ENCODE data around the gene ROPN1L.

ROPN1L gene

DNA sequence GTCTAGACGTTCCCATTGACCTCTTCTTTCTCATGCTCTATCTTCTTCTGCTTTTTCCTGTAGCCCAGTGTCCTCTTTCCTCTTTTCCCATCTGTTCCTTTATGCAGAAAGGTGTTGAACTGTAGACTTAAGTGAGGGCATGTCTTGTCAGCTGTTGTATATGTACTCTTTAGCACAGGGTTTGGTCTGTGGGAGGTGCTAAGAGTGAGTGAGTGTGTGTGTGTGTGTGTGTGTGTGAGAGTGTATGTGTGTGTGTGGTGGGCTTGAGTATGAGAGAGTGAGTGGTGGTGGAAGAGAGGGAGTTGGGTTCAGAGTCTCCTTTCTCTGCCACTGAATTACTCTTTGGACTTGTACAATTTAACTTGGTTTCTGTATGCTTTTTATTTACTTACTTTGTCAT, 10.3 kb upstream of the ROPN1L start:
- DNase-seq: no peak

DNA sequence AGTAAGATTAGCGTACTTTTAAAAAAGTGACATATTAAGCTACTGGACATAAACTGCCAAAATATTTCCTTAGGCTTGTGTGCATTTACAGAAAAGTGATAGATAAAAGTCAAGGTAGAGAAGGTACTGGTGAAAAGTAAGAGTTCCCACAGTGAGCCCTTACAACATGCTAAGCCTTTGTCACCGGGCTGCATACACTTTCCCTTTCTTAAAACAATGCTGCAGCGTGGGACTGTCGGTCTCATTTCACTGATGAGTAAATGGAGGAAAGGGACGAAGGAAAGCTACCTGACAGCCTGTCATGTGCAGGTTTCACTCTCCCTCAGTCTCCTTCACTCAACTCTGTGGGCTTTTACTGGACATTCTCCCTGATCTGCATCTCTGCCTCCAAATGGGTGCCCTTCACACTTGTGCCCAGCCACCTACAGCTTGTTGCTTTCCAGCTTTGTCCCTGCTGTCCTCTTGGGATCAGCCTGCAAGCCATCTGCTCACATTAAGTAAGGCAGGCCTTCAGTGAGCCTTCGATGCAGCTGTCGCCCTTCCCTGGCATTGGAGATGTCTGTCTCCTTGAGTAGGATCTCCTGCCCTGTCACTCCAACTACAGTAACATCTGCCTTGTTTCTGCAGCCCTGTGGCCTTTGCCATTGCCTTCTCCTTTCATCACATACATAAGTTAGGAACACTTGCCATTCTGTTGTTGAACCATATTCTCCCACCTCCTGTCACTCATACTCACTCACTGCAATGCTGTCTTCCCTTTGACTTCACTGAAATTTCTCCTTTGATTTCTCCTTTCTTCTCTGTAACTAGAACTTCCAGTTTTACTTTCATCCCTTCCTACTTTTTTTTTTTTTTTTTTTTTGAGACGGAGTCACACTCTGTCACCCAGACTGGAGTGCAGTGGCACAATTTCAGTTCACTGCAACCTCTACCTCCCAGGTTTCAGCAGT, 9.3 kb upstream of the ROPN1L start:
- DNase-seq: no peak

DNA sequence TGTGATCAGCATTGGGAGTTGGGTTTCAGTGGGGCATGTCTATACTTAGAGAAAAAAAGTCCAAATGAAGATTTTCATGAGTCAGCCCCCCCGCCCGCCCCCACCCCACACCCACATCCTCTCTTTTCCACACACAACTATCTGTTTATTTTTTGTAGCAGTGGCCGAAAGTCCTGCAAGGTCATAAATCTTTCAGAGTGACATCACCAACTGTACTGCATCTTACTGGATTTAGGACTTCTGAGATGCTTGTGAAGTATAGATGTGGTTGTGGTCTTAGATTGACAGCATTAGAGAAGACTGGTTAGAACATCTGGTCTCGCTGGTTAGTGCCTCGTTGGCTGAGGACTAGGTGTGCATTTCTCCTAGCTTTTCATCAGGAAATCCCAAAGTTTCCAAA, 7.3 kb upstream of the ROPN1L start:
- DNase-seq: no peak

DNA sequence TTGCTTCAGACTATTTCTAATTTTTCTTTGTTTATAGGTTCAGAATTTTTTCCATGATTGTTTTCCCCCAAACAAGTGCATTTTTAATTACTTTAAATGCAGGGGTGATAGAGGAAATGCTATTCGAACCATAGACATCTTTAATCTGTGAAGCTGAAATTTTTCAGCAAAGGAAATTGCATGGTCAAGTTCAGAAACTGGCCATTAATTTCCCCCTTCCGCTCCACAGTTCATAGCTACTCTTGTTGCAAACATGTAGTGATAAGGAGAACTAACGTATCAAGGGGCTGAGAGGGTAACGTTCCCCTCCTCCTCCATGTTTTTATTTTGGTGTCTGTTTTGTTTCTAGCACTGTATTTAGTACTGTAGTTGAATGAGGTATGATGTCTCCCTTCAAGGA, 3.4 kb upstream of the ROPN1L start:
- no peak for DNase-seq

DNA sequence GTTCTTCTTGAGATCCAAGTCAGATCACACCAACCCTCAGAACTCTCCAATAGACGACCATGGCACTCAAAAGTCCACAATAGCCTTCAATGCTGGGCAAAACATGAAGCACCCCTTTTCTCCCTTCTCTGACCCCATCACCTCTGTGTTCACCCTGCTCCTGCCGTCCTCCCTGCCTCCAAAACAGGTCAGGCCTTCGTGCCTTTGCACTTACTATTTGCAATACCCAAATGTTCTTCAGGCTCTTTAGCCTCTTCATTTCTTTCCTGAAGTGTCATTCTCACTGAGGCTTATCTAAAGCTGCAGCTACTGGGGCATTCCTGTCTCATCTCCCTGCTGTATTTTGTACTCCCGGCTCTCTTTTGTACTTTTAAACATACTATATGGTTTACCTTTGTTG, 2.0 kb upstream of the ROPN1L start:
- DNase-seq: no peak

DNA sequence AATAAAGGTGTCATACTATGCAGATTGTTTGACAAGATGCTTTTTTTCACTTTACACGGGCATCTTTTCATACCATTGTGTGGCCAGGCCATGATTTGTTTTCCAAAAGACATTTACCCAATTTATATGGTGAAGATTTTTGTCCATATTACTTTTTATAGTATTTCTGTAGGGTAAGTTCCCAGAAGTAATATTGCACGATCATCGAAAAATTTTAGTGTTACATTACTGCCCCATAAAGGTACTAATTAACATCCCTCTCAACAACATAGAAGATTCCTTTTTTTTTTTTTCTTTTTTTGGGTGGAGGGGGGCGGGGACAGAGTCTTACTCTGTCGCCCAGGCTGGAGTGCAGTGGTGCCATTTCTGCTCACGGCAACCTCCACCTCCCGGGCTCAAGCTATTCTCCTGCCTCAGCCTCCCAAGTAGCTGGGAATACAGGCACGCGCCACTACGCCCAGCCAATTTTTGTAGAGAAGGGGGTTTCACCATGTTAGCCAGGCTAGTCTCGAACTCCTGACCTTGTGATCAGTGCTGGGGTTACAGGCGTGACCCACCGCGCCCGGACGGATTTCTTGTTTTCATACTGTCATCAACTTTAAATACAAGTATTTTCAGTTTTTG, 1.2 kb upstream of the ROPN1L start:
- no peak for DNase-seq

DNA sequence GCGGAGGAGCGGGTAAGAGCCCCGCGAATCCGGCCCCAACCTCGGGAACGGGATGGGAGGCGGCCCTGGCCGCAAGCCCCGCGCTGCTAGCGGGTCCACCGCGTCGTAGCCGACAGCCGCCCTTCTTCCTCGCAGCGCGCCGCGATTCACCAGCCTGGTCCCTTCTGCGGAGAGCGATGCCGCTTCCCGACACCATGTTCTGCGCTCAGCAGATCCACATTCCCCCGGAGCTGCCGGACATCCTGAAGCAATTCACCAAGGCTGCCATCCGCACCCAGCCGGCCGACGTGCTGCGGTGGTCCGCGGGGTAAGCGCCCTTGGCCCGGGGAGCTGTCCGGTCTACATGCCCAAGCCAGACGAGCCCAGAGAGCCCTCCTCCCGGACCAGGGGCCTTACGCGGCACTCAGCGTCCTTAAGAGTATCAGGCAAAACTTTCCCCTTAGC, 335 bp downstream of the ROPN1L start:
- no peak for DNase-seq

DNA sequence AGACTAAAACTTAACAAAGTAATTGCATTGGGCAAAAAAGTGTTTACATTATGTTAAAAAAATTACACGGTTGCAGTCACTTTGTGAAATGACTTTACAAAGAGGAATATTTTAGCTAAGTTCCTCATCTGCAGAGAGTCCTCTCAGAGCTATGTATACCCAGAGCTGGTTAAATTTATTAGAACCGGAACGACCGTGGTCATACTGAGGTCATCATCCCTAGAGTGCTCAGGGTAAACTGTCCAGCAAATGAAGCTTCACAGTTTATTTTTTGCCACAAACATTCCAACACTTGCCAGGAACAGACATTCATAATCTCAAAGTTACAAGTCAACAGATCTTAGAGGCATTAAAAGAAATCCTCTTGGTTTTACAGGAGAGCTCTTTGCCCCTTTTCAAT, 897 bp downstream of the ROPN1L start:
- no peak for DNase-seq

DNA sequence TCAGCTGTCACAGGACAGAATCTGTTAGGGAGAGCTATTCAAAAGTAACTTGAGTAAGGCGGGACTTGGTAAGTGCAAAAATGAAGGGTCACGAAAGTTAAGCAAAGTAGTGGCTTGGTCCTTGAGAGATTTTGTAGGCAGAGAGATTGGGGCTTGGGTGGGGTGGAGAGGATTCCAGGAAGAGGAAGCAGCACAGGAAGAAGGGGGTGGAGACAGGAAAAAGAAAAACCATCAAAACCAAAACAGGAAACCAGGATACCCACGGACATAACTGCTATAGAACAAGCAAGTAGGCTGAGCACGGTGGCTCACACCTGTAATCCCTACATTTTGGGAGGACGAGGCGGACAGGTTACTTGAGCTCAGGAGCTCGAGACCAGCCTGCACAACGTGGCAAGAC, 3.7 kb downstream of the ROPN1L start:
- DNase-seq: no peak

DNA sequence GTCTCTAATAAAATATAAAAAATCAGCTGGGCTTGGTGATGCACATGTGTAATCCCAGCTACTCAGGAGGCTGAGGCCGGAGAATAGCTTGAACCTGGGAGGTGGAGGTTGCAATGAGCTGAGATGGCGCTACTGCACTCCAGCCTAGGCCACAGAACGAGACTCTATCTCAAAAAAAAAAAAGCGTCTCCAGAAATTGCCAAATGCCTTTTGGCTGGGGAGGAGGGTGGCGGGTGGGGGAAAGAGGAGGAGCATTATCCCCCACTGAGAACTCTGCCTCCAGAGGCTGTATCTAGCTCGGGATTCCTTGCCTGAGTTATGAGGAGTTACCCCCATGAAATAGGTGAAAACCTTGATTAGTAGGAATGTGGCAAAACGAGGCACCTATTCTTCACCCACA, 4.8 kb downstream of the ROPN1L start:
- DNase-seq: no peak

DNA sequence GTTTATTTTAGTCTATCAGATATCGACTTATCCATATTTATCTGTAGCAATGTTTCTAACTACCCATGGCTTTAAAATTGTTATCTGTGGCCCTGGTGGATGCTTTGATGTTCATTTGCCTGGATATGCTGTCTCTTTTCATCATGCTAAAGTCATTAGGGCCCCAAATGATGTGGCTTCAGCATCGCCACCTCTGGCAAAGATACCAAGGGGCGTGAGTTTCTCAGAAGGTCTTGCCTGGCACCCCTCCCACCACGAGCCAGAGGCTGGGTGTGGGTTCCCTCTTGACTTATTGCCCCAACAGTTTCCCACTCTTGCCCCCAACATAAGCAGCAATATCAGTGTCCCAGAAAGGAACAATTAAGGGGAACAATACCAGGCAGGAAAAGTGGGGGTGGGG, 5.4 kb downstream of the ROPN1L start:
- DNase-seq: no peak

DNA sequence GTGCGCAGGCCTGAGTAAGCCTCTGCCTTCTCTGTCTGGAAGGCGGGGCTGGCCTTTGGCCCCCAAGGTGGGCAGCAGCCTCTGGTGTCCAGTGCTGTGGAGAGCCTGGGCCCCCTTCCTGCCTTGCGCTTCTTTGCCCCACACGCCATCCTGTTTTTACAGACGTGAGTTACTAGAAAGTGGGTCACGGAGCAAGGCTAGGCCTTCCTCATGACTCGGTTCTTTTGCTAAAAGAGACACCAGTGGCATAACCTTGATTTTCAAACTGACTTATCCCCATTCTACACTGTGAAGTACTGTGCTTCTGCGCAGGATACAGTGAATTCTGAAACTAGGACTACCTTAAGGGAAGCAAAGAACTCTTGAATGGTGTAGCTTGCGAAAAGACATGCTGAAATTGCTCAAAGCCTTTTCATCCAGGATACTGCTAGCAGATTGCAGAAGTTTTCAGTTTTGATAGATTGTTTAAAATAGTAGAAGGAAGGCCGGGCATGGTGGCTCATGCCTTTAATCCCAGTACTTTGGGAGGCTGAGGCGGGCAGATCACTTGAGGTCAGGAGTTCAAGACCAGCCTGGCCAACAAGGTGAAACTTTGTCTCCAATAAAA, 7.2 kb downstream of the ROPN1L start:
- DNase-seq: no peak

DNA sequence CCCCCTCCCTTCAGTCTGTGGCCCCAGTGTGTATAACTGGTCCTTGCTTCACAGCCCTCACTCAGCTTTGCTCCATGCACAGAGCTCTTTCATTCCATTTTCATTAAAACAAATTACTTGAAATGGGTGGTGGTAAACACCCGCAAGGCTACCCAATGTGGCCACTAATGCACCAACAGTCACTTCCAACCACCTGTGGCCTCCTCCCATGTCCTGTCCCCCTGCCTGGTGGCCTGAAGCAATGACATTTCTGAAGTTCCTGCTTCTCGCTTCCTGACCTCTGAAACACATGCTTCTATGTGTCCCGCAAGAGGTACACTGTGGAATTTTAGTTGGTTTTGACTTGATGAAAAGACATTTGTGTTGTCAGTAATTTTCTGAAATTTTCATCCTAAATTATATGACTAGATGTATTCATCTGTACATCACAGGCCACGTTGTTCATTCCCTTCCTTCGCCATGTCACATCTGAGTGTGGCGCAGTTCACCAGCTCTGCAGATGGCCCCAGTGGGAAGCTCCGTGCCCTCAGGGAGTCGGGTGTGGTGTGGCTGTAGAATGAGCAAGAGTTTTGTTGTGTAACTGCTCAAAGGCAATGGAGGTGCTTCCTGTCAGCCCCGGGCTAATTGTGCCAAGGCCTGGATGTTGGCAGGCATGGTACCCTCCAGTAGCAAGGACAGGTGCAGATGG, 9.6 kb downstream of the ROPN1L start:
- DNase-seq: no peak

DNA sequence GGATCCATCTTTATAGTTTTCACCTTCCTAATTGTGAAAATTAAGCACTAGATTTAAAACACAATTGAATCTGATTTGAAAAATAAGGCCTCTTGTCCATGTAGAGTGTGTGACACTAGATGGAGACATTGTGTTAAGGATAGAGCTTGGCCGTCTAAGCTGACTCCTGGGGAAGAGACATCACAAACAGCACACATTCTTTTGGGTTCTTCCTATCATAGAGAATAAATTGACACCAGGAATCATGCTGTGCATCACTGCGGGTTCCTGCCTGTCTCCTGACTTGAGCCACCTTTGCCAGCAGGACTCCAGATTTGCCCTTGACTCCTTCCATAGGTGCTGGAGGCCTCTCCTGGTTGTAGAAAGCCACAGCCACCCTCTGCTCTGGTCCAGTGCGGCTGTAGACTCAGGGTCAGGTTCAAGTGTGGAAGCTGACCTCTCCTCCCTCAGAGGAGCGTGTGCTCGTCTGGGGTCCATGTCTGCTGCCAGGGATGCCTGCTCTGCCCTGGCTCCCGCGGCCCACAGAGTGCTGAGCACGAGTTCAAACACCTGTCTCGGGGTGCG, 11.2 kb downstream of the ROPN1L start:
- DNase-seq: peak; percentile 17

DNA sequence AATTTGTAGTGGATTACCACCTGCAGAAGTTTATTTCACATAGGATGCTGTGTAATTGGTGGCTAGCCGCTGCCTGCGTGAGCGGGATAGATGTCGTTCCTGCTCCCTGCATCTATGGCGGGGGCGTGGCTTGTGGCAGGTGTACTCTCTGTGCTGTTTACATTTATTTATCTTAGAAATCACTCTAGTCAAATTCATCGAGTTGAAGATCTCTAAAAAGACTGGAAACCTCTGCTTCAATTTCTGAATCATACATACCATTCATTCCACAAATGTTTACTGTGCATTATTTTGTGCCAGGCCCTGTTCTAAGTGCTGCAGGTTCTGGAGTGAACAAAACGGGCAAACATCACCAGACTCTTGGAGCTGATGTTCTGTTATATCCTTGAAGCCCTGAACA, 11.9 kb downstream of the ROPN1L start:
- no peak for DNase-seq

DNA sequence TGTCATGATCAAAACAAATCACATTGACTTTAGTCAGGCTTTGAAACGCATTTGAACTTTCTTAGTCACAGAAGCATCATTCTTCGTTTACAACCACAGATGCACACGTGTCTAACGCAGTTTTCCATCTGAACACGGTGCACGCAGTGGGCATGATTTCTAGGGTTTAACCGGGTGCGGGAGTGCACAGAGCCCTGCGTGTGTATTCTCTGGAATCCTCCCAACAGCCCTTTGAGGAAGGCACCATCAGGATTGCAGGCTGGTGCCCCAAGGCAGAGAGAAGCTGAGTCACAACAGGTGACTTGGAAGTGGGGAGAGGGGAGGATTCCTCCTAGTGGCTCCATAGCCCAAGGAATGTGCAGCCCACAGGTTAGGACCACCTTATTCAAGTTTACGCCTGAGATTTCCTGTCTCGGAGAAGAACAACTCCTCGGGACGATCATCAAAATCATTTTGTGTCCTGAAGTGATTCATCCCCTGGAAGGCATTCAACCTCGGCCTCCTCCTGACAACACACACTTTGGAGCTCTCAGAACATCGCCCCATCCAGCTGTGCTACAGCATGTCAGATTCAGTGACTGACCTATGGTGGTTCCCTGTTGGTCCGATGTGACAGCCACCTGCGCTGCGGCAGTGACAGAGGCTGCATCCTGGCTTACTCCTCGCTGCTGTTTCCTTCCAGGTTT, 13.1 kb downstream of the ROPN1L start:
- DNase-seq: no peak

DNA sequence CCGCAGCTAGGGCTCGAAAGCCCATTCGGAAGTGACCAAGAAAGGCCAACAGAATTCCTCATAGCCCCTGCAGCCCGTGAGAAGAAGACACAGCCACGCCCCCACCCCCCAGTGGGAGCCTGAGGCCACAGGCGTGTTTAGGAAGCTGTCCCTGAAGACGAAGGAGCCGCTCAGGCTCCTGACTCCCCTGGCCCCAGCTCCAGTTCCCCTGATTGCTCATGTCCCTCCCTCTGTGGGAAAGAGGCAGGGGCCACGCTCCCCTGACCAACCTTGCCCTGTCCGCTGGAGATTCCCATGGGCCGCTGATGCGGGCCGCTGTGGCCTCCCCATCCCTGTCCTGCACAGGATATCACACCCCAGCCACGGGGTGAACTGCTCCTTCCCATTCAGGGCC, 13.6 kb downstream of the ROPN1L start:
- no peak for DNase-seq

DNA sequence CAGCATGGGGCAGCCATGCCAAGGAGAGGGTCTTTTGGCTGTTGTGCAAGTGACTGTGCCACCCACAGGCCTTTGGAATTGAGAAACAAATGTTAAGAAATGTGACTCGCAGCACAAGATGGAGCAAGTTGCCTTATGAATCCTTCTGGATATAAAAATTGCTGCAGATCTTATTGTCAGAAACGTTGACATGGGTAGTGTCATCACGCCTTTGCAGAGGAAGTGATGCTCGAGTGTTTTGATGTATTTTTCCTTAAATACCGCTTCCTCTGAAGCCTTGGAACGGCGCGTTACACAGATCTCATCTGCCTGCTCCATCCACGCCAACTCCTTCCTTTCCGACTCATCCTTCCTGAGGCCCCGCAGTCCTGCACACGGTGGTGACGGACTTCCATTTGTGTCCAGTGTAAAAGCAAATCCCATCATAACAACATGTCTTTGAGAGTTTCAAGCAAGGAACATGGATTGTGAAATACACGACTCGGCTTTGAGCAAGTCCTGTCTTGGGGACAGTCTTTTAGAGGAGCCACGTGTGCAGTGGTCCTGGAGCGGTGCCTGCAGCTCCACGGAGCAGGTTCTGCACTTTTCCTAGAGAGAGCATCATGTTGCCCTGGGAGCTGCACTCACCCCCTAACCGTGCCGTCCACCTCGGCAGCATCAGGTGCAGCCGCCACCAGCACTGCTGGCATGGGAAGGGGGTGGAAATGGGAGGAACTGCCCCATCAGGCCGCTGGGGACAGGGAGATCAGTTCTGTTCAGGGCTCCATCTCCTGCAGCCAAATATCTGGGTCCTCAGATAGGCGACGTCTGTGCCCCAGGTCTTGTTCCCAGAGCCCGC, 15.1 kb downstream of the ROPN1L start:
- no peak for DNase-seq

DNA sequence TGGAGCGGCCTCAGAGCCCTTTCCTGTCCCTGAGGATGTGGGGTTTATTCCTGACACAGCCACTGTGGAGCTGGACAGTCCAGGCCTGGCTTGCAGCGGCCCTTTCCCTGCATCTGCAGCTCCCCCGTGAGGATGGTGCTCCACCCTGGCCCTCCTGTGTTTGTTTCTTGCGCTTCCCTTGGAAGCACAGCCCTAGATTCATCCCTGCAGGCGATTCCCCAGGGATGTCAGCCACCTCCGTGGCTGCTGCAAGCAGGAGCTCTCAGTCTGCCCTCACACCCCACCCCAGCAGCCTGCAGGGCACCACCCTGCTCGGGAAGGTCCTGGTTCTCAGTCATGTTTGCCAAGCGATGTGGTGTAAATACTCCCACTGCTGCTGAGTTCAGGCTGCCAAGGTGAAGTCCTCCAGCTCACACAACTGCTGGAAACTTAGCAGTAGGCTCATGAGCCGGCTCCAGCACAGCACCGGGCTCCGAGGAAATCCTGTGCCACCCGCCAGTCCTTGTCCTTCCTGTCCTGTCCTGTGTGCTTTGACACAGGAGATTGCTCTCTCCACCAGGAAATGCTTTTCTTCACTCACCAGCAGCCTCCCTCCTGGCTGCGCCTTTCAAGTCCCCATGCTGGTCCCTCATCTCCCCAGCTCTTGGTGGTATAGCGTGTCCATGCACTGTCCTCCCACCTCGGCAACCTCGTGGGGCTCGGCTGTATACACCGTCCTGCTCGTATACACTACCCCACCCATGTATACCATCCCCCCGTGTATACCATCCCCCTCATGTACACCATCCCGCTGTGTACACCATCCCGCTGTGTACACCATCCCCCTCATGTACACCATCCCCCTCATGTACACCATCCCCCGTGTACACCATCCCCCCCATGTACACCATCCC, 16.2 kb downstream of the ROPN1L start:
- no peak for DNase-seq
